Aorta (tissue), 5 donors: ENCODE measurements around the gene HMBS. TPM values are rescaled to one million over a fixed set of nuclear protein-coding genes. Genes with fewer than 3 reads are reported as not detected.

Experiments
- ATAC-seq: fragments of 200-7000 bp; cut with Tn5 transposase; one replicate; pipeline ENCODE4 v1.9.1; 2022; ENCODE audit warnings: moderate library complexity; ENCODE audit not compliant: low FRiP score
- DNase-seq, 2 donors: peaks; one replicate each; pipeline ENCODE4 v3.0.0-alpha.2; 2020
- H3K27ac ChIP-seq, 2 donors: one replicate each; pipeline ENCODE4 v1.5.1; 2013; ENCODE audit warnings: low read length in 2 of 2, mild to moderate bottlenecking in 2 of 2, moderate library complexity in 2 of 2, control low read depth in 1 of 2, inconsistent platforms in 1 of 2, low read depth in 1 of 2
- H3K27me3 ChIP-seq, 2 donors: one replicate each; pipeline ENCODE4 v1.6.1; 2013; ENCODE audit warnings: control low read depth in 1 of 2, low read length in 1 of 2, mild to moderate bottlenecking in 1 of 2, moderate library complexity in 1 of 2; ENCODE audit not compliant: insufficient read depth in 2 of 2, control insufficient read depth in 1 of 2
- H3K36me3 ChIP-seq, 2 donors: one replicate each; pipeline ENCODE4 v1.6.1; 2013; ENCODE audit warnings: control low read depth in 1 of 2, low read length in 1 of 2, mild to moderate bottlenecking in 1 of 2; ENCODE audit not compliant: insufficient read depth in 2 of 2, control insufficient read depth in 1 of 2
- H3K4me1 ChIP-seq, 2 donors: one replicate each; pipeline ENCODE4 v1.6.1; 2013; ENCODE audit warnings: low read length in 2 of 2, control low read depth in 1 of 2, mild to moderate bottlenecking in 1 of 2, moderate library complexity in 1 of 2; ENCODE audit not compliant: insufficient read depth in 2 of 2, control insufficient read depth in 1 of 2
- H3K4me3 ChIP-seq, 2 donors: one replicate each; pipeline ENCODE4 v1.5.1; 2013; ENCODE audit warnings: low read length in 2 of 2, control low read depth in 1 of 2, mild to moderate bottlenecking in 1 of 2
- H3K9me3 ChIP-seq: one replicate; pipeline ENCODE4 v1.6.1; 2013; ENCODE audit warnings: mild to moderate bottlenecking, low read length; ENCODE audit not compliant: control insufficient read depth
- WGBS, 2 donors: extraction: QIAGEN DNeasy Blood & Tissue Kit; methylation state at CpG; one replicate each; pipeline ENCODE4 v1.1.7; 2013; 5-methylcytosine and 5-hydroxymethylcytosine counted together
- intact Hi-C, 2 donors: fragments of 100-400 bp; cut with DNase I; formaldehyde crosslinking; loops; one replicate each; pipeline versions ENCODE4 v1.14.2 to v1.15.0; 2022
- polyA plus RNA-seq, 2 donors: library from polyadenylated mRNA; stranded (reverse); fragments of 200-250 nt; gene quantifications; one replicate each; pipeline ENCODE4 v1.2.3, GENCODE V29; 2013
- total RNA-seq, 2 donors: library from RNA; stranded (reverse); fragmentation: NEBNext Ultra II Directional; extraction: Animal tissue kit (Norgen Biotek cat#: 25700); gene quantifications; one replicate each; pipeline ENCODE4 v1.2.1, GENCODE V29; 2021
- donor health status: healthy with polysubstance abuse.
- donor health status: Bipolar disorder and iron deficiency.
- donor health status: DM: no; HTN: no; CAD: no.
- donor health status: DM: no; HTN: no; CAD: no.
- donor health status: DM: yes; HTN: yes; CAD: no.

The HMBS gene
- total and polyA plus RNA-seq, 4 donors, result 4.4 to 9.2 (median 7.5) TPM

GRCh38 chr11:119118227-119118626, 33.5 kb downstream of the HMBS start:
- Histone ChIP-seq H3K4me1 (no peaks in the 10 kb centered on the region), H3K36me3 (peaks cover 0 to 3% of the 10 kb centered on the region in 2 donors), H3K9me3 (no peaks in the 10 kb centered on the region), H3K27me3 (no peaks in the 10 kb centered on the region), H3K27ac (no peak overlapping the region), H3K4me3 (no peak overlapping the region)
- 91 to 97% methylated on average over 5 of the region's 5 CpGs for WGBS, 2 donors
- no peak for DNase-seq
- no peak for ATAC-seq
- intact Hi-C loops, result no loop called here

- Histone ChIP-seq H3K9me3 (no peaks in the 10 kb centered on the region), H3K36me3 (peaks cover 0 to under 1% of the 10 kb centered on the region in 2 donors), H3K4me1 (no peaks in the 10 kb centered on the region), H3K4me3 (no peak overlapping the region), H3K27ac (no peak overlapping the region), H3K27me3 (no peaks in the 10 kb centered on the region)
- ATAC-seq (no peak), DNase-seq (no peak)
- 87 to 92% methylated on average over 1 of the region's 1 CpG for WGBS, 2 donors
- intact Hi-C loops, result no loop called here
Observed at GRCh38 chr11:119118946-119119345, 34.3 kb downstream of the HMBS start.

- Histone ChIP-seq H3K27ac (no peak overlapping the region), H3K36me3 (peaks cover 0 to 2% of the 10 kb centered on the region in 2 donors), H3K9me3 (no peaks in the 10 kb centered on the region), H3K4me3 (no peak overlapping the region), H3K27me3 (no peaks in the 10 kb centered on the region), H3K4me1 (no peaks in the 10 kb centered on the region)
- DNase-seq (no peak), ATAC-seq (no peak)
- intact Hi-C loops, result no loop called here
- 12 to 13% methylated on average over 5 of the region's 5 CpGs for WGBS, 2 donors
Observed at GRCh38 chr11:119120639-119121007, 35.9 kb downstream of the HMBS start.

GRCh38 chr11:119121008-119121810, 36.5 kb downstream of the HMBS start, which contains the start of gene HINFP:
HINFP (plus strand) TSS chr11:119121580; CDS start chr11:119126945, 5,365 bp downstream.
- Histone ChIP-seq H3K27me3 (no peaks in the 10 kb centered on the region), H3K36me3 (peaks cover 0 to 2% of the 10 kb centered on the region in 2 donors), H3K9me3 (no peaks in the 10 kb centered on the region), H3K4me3 (peak within 1 kb of the TSS; percentile 62 to 90), H3K27ac (peak within 1 kb of the TSS in 1 of 2 donors; percentile 47), H3K4me1 (no peaks in the 10 kb centered on the region)
- 0% methylated on average over 54 of the region's 54 CpGs for WGBS, 2 donors
- ATAC-seq (peak; percentile 100), DNase-seq (peak; percentile 100)
- intact Hi-C loops, result no loop called here

GRCh38 chr11:119121811-119122124, 37.1 kb downstream of the HMBS start:
- Histone ChIP-seq H3K4me1 (no peaks in the 10 kb centered on the region), H3K9me3 (no peaks in the 10 kb centered on the region), H3K36me3 (peaks cover 2% of the 10 kb centered on the region in 2 donors), H3K27ac (peak overlapping the region in 1 of 2 donors; percentile 47), H3K4me3 (peak overlapping the region; percentile 62 to 90), H3K27me3 (no peaks in the 10 kb centered on the region)
- intact Hi-C loops, result no loop called here
- ATAC-seq (no peak), DNase-seq (no peak)
- 0 to 1% methylated on average over 20 of the region's 20 CpGs for WGBS, 2 donors

GRCh38 chr11:119125821-119126220, 41.1 kb downstream of the HMBS start:
- ATAC-seq (no peak), DNase-seq (no peak)
- Histone ChIP-seq H3K27me3 (no peaks in the 10 kb centered on the region), H3K36me3 (peaks cover 4 to 6% of the 10 kb centered on the region in 2 donors), H3K27ac (no peak overlapping the region), H3K4me3 (no peak overlapping the region), H3K9me3 (no peaks in the 10 kb centered on the region), H3K4me1 (no peaks in the 10 kb centered on the region)
- 92 to 93% methylated on average over 6 of the region's 6 CpGs for WGBS, 2 donors
- intact Hi-C loops, result no loop called here

GRCh38 chr11:119126675-119127268, 42.1 kb downstream of the HMBS start:
- H3K4me1 ChIP-seq, result no peaks in the 10 kb centered on the region
- no peak overlapping the region for H3K27ac ChIP-seq
- H3K9me3 ChIP-seq, result no peaks in the 10 kb centered on the region
- DNase-seq (no peak), ATAC-seq (no peak)
- 65 to 67% methylated on average over 5 of the region's 5 CpGs for WGBS, 2 donors
- no peak overlapping the region for H3K4me3 ChIP-seq
- no peaks in the 10 kb centered on the region for H3K27me3 ChIP-seq
- intact Hi-C loops, result no loop called here
- peaks cover 4 to 6% of the 10 kb centered on the region in 2 donors for H3K36me3 ChIP-seq

GRCh38 chr11:119130662-119131061, 46.0 kb downstream of the HMBS start:
- DNase-seq (no peak), ATAC-seq (no peak)
- H3K36me3 ChIP-seq, result peaks cover 2 to 10% of the 10 kb centered on the region in 2 donors
- no peaks in the 10 kb centered on the region for H3K9me3 ChIP-seq
- no peak overlapping the region for H3K27ac ChIP-seq
- no peaks in the 10 kb centered on the region for H3K27me3 ChIP-seq
- no peaks in the 10 kb centered on the region for H3K4me1 ChIP-seq
- H3K4me3 ChIP-seq, result no peak overlapping the region
- intact Hi-C loops, result no loop called here
- 72 to 80% methylated on average over 3 of the region's 3 CpGs for WGBS, 2 donors
